ENCODE measurements around the gene MGAT1. TPM values are rescaled to one million over a fixed set of nuclear protein-coding genes. Genes with fewer than 3 reads are reported as not detected.

Gene MGAT1
- total and polyA plus RNA-seq, 11 donors = 50.9 to 199 (median 83.5) TPM

GRCh38 chr5:180786531-180787398, 15.8 kb downstream of the MGAT1 start:
- DNase-seq = peak in 1 of 5 donors; percentile 51
- peak in 2 of 4 donors; percentile 9 to 38 for ATAC-seq
- intact Hi-C loops (cut with DNase I) = loop anchor here in 8 of 10 donors (5.0 to 10.0 kb wide), 11 partner anchors 46 to 398 kb away; partner anchors contain the start of genes BTNL9 (in 3 of the 8) and ZFP62 (in 2 of the 8)
- WGBS, 4 donors = 35 to 49% (median 42%) methylated on average over 21 of the region's 21 CpGs
- no peaks in the 10 kb centered on the region for H3K27me3 ChIP-seq
- H3K9me3 ChIP-seq = no peaks in the 10 kb centered on the region
- H3K4me1 ChIP-seq = peaks cover 4 to 53% (median 41%) of the 10 kb centered on the region in 12 donors
- peak overlapping the region in 1 of 12 donors; percentile 16 for H3K4me3 ChIP-seq
- H3K36me3 ChIP-seq = peaks cover 2 to 44% (median 28%) of the 10 kb centered on the region in 9 donors
- H3K27ac ChIP-seq = peak overlapping the region; percentile 54 to 81 (median 70)
- no peak for TF ChIP-seq POLR2A (IDR thresholded peaks at IDR 0.05)
- TF ChIP-seq CTCF (IDR thresholded peaks at IDR 0.05) = no peak

- H3K9me3 ChIP-seq = no peaks in the 10 kb centered on the region
- TF ChIP-seq POLR2A (IDR thresholded peaks at IDR 0.05) (peak in 1 of 2 donors; percentile 17), CTCF (IDR thresholded peaks at IDR 0.05) (no peak)
- peak in 3 of 4 donors; percentile 38 to 60 (median 58) for ATAC-seq
- 11 to 18% (median 15%) methylated on average over 5 of the region's 5 CpGs for WGBS, 4 donors
- peak overlapping the region in 1 of 12 donors; percentile 9 for H3K4me3 ChIP-seq
- peaks cover 4 to 50% (median 40%) of the 10 kb centered on the region in 12 donors for H3K4me1 ChIP-seq
- intact Hi-C loops (cut with DNase I) = loop anchor here in 8 of 10 donors (2.0 to 10.0 kb wide), 13 partner anchors 46 to 399 kb away; partner anchors contain the start of genes BTNL9 (in 3 of the 8) and ZFP62 (in 2 of the 8)
- no peaks in the 10 kb centered on the region for H3K27me3 ChIP-seq
- H3K27ac ChIP-seq = peak overlapping the region; percentile 54 to 81 (median 69)
- peak in 2 of 5 donors; percentile 53 to 61 for DNase-seq
- H3K36me3 ChIP-seq = peaks cover 0 to 34% (median 19%) of the 10 kb centered on the region in 9 donors
These were observed 16.8 kb downstream of the MGAT1 start for GRCh38 chr5:180785794-180786221.

GRCh38 chr5:180785121-180785781, 17.4 kb downstream of the MGAT1 start:
- ATAC-seq = peak in 3 of 4 donors; percentile 32 to 50 (median 41)
- Histone ChIP-seq H3K4me3 (peak overlapping the region in 1 of 12 donors; percentile 9), H3K4me1 (peaks cover 4 to 50% (median 38%) of the 10 kb centered on the region in 12 donors), H3K27ac (peak overlapping the region; percentile 41 to 81 (median 69)), H3K36me3 (peaks cover 0 to 29% (median 13%) of the 10 kb centered on the region in 9 donors), H3K9me3 (no peaks in the 10 kb centered on the region), H3K27me3 (no peaks in the 10 kb centered on the region)
- intact Hi-C loops (cut with DNase I) = loop anchor here in 8 of 10 donors (2.0 to 10.0 kb wide), 13 partner anchors 47 to 400 kb away; partner anchors contain the start of genes BTNL9 (in 3 of the 8) and ZFP62 (in 2 of the 8)
- DNase-seq = peak in 1 of 5 donors; percentile 28
- 51 to 59% (median 55%) methylated on average over 14 to 15 of the region's 15 CpGs for WGBS, 4 donors
- TF ChIP-seq CTCF (IDR thresholded peaks at IDR 0.05) (no peak), POLR2A (IDR thresholded peaks at IDR 0.05) (no peak)
